OCI-LY3 (cell line): ENCODE results near the gene PGM2.

Experiments
- H2AFZ ChIP-seq: fragments of 200-600, 300-600 bp; shearing (Covaris generic); 2 replicates; pipeline ENCODE4 v1.6.0; 2014; ENCODE audit warnings: antibody characterized with exemption, low read depth, low read length
- H3K27ac ChIP-seq: fragments of 200-600, 300-600 bp; sonication (generic); 2 replicates; pipeline ENCODE4 v1.5.1; 2014; ENCODE audit warnings: mild to moderate bottlenecking, low read length, moderate library complexity, mixed read lengths
- H3K27me3 ChIP-seq: fragments of 200-600, 300-600 bp; sonication (generic); 2 replicates; pipeline ENCODE4 v1.6.1; 2014; ENCODE audit warnings: low read depth, low read length, mixed read lengths
- H3K36me3 ChIP-seq: fragments of 200-600, 300-600 bp; sonication (generic); replicated peaks from 2 replicates; pipeline ENCODE3; 2014; ENCODE audit warnings: low read depth, low read length, mixed read lengths
- H3K4me1 ChIP-seq: fragments of 300-600, 200-600 bp; sonication (generic); 2 replicates; pipeline ENCODE4 v1.6.1; 2014; ENCODE audit warnings: low read length, mixed read lengths
- H3K4me2 ChIP-seq: fragments of 200-600, 300-600 bp; sonication (generic); 2 replicates; pipeline ENCODE4 v1.6.1; 2014; ENCODE audit warnings: low read length, mixed read lengths
- H3K4me3 ChIP-seq: fragments of 300-600, 200-600 bp; sonication (generic); 2 replicates; pipeline ENCODE4 v1.5.1; 2014; ENCODE audit warnings: antibody characterized with exemption, mild to moderate bottlenecking, low read length, moderate library complexity
- H3K79me2 ChIP-seq: fragments of 300-600, 200-600 bp; shearing (Covaris generic); 2 replicates; pipeline ENCODE4 v1.6.1; 2014; ENCODE audit warnings: mild to moderate bottlenecking, low read length, mixed read lengths
- H3K9ac ChIP-seq: fragments of 300-600, 200-600 bp; shearing (Covaris generic); 2 replicates; pipeline ENCODE4 v1.6.0; 2014; ENCODE audit warnings: mild to moderate bottlenecking, low read length, moderate library complexity
- H3K9me3 ChIP-seq: fragments of 200-600, 300-600 bp; shearing (Covaris generic); 2 replicates; pipeline ENCODE4 v1.6.1; 2014; ENCODE audit warnings: low read length, mixed read lengths; ENCODE audit not compliant: insufficient read depth
- H4K20me1 ChIP-seq: fragments of 200-600, 300-600 bp; sonication (generic); 2 replicates; pipeline ENCODE4 v1.6.1; 2016; ENCODE audit warnings: low read length, mixed read lengths; ENCODE audit not compliant: insufficient read depth
- CTCF ChIP-seq: fragments of 200-600, 300-600 bp; sonication (generic); IDR thresholded peaks from 2 replicates; pipeline ENCODE4 v1.5.1; 2014; ENCODE audit warnings: antibody characterized with exemption, low read length, low read depth
- EZH2phosphoT487 ChIP-seq: fragments of 200-600 bp; shearing (Covaris generic); IDR thresholded peaks from 2 replicates; pipeline ENCODE4 v1.6.1; 2018; ENCODE audit warnings: antibody characterized with exemption, mixed run types, low read depth

Gene PGM2

GRCh38 chr4:37795581-37796195 is 30.8 kb upstream of the PGM2 start:
- H3K4me2 ChIP-seq, result no peak overlapping the region
- H3K79me2 ChIP-seq, result no peaks in the 10 kb centered on the region
- no peak overlapping the region for H3K9ac ChIP-seq
- no peaks in the 10 kb centered on the region for H4K20me1 ChIP-seq
- H3K36me3 ChIP-seq, result no peaks in the 10 kb centered on the region
- peaks cover 12% of the 10 kb centered on the region for H3K4me1 ChIP-seq
- peaks cover 17% of the 10 kb centered on the region for H3K27me3 ChIP-seq
- H3K27ac ChIP-seq, result no peak overlapping the region
- no peak overlapping the region for H2AFZ ChIP-seq
- no peak for TF ChIP-seq EZH2phosphoT487
- TF ChIP-seq CTCF, result no peak
- H3K9me3 ChIP-seq, result no peaks in the 10 kb centered on the region
- H3K4me3 ChIP-seq, result no peak overlapping the region

DNA sequence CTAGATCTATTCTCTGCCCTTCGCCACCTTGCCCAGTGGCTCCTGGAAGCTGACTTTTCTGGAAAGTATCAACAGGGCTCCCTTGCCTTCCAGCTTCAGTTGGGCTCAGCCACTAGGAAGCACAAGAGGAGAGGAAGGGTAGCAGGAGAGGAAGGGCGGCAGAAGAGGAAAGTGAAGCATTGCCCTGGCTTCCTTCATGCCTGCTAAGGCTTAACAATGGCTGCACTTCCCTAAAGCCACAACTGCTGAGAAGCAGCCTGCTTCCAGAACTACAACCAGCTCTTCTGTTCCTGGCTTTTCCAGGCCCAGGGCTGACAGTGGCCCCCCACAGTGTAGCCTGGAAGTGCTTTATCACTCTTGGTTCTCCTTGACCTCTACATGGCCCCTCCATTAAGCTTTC is 29.1 kb upstream of the PGM2 start:
- H3K4me3 ChIP-seq, result no peak overlapping the region
- no peaks in the 10 kb centered on the region for H3K36me3 ChIP-seq
- no peaks in the 10 kb centered on the region for H3K9me3 ChIP-seq
- peaks cover 12% of the 10 kb centered on the region for H3K4me1 ChIP-seq
- H4K20me1 ChIP-seq, result no peaks in the 10 kb centered on the region
- H3K27ac ChIP-seq, result no peak overlapping the region
- no peak overlapping the region for H3K4me2 ChIP-seq
- TF ChIP-seq CTCF, result no peak
- no peak for TF ChIP-seq EZH2phosphoT487
- no peak overlapping the region for H2AFZ ChIP-seq
- H3K79me2 ChIP-seq, result no peaks in the 10 kb centered on the region
- no peak overlapping the region for H3K9ac ChIP-seq
- H3K27me3 ChIP-seq, result peaks cover 17% of the 10 kb centered on the region

DNA sequence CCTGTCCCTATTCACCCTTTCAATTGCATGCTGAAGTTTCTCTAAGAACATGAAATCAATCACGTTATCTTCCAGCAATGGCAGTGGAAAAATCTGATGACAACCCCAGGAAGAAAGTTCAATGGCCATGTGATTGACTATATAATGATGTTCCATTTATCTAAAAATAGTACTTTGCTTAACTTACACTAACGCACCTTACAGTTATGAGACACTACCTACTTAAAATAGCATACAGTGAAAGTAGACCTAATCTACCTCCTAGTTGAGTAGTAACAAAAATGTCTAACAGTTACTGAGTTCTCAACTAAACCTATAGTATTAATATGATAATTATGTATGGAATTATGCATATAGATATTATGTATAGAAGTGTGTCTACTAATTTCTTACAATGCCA is 28.6 kb upstream of the PGM2 start:
- H3K9me3 ChIP-seq, result no peaks in the 10 kb centered on the region
- no peak overlapping the region for H3K9ac ChIP-seq
- no peaks in the 10 kb centered on the region for H4K20me1 ChIP-seq
- peaks cover 17% of the 10 kb centered on the region for H3K27me3 ChIP-seq
- TF ChIP-seq CTCF (no peak), EZH2phosphoT487 (no peak)
- no peak overlapping the region for H3K4me3 ChIP-seq
- H3K4me2 ChIP-seq, result no peak overlapping the region
- H3K79me2 ChIP-seq, result no peaks in the 10 kb centered on the region
- no peak overlapping the region for H3K27ac ChIP-seq
- no peak overlapping the region for H2AFZ ChIP-seq
- H3K36me3 ChIP-seq, result no peaks in the 10 kb centered on the region
- H3K4me1 ChIP-seq, result peaks cover 12% of the 10 kb centered on the region

- no peak overlapping the region for H3K9ac ChIP-seq
These were observed 27.9 kb upstream of the PGM2 start for GRCh38 chr4:37798616-37799015.

More at GRCh38 chr4:37798616-37799015, 27.9 kb upstream of the PGM2 start:
- Histone ChIP-seq H3K4me2 (no peak overlapping the region), H2AFZ (no peak overlapping the region), H4K20me1 (no peaks in the 10 kb centered on the region), H3K4me3 (no peak overlapping the region), H3K79me2 (no peaks in the 10 kb centered on the region), H3K4me1 (peaks cover 12% of the 10 kb centered on the region), H3K9me3 (no peaks in the 10 kb centered on the region), H3K27me3 (peaks cover 17% of the 10 kb centered on the region), H3K36me3 (no peaks in the 10 kb centered on the region), H3K27ac (no peak overlapping the region)
- TF ChIP-seq EZH2phosphoT487 (no peak), CTCF (no peak)
